ENCODE results near the gene SLC6A7.

DNA sequence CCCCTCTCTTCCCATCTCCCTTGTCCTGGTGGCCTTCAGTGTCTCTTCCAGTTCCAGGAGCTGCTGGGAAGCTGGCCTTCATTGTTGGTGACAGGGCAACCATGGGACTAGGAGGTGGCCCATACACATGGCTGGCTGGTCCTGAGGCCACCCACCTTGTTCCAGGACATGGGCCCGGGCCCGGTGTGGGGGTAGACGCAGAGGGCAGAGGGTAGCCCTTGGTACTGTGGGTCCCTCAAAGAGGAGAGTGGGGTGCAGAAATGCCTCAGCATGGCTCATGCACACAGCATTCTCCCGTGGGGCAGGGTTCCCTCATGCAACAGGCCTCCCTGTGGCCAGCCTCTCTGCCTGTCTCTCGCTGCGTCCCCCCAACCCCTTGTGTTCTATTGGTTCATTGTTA lies 20.8 kb downstream of the SLC6A7 start:
- TF ChIP-seq, protein P1, sequence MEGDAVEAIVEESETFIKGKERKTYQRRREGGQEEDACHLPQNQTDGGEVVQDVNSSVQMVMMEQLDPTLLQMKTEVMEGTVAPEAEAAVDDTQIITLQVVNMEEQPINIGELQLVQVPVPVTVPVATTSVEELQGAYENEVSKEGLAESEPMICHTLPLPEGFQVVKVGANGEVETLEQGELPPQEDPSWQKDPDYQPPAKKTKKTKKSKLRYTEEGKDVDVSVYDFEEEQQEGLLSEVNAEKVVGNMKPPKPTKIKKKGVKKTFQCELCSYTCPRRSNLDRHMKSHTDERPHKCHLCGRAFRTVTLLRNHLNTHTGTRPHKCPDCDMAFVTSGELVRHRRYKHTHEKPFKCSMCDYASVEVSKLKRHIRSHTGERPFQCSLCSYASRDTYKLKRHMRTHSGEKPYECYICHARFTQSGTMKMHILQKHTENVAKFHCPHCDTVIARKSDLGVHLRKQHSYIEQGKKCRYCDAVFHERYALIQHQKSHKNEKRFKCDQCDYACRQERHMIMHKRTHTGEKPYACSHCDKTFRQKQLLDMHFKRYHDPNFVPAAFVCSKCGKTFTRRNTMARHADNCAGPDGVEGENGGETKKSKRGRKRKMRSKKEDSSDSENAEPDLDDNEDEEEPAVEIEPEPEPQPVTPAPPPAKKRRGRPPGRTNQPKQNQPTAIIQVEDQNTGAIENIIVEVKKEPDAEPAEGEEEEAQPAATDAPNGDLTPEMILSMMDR (IDR thresholded peaks at IDR 0.05; ENCODE audit: low read depth, low read length, poor library complexity, severe bottlenecking): no peak
- no peak for TF ChIP-seq EZH2phosphoT487 (IDR thresholded peaks at IDR 0.05; ENCODE audit: borderline replicate concordance, low read length)

All from DOHH2 (cell line).